ENCODE results near the gene DISC1. TPM values are rescaled to one million over a fixed set of nuclear protein-coding genes. Genes with fewer than 3 reads are reported as not detected.

The DISC1 gene
- total RNA-seq, 1 experiment from 2014 or later, result 1.8 TPM

DNA sequence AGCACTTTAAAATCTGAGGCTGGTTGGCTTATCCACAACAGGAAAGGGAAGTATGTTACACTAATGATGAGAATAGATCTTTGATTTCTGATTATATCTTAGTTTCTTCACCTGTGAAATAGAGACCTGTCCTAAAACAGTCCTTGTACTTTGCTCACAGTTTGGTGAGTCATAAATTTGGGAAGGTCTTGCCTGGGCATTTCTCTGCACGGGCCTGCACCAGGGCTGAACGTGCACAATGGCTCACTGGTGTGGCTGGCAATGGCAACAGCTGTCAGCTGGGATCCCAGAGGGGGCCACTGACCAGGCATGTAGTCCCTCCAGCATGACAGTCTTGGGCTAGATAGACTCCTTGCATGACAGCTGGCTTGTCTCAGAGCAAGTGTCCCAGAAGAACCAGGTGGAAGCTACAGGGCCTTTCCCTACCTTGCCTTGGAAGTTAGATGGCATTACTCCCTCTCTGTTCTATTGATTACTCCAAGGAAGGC lies 367.4 kb downstream of the DISC1 start:
- Histone ChIP-seq H3K9me3 (ENCODE audit: control insufficient read depth in 1 of 2, insufficient read depth in 1 of 2, low read depth in 1 of 2, low read length in 2 of 2) (no peaks in the 10 kb centered on the region), H3K79me2 (ENCODE audit: insufficient read depth, low read length) (no peaks in the 10 kb centered on the region), H2AFZ (ENCODE audit: low read depth, low read length, poor library complexity, severe bottlenecking) (no peak overlapping the region), H3K4me2 (ENCODE audit: low read length) (no peak overlapping the region), H3K36me3 (ENCODE audit: control insufficient read depth in 1 of 2, insufficient read depth in 2 of 2, low read length in 2 of 2) (no peaks in the 10 kb centered on the region), H4K20me1 (ENCODE audit: insufficient read depth) (no peaks in the 10 kb centered on the region), H3K9me2 (ENCODE audit: insufficient read depth) (no peaks in the 10 kb centered on the region), H3K4me3 (replicated peaks in 1 of 2; ENCODE audit: low read depth in 1 of 2, low read length in 2 of 2) (no peak overlapping the region), H3K9ac (ENCODE audit: low read length) (no peak overlapping the region), H3K27ac (ENCODE audit: low read depth, low read length) (no peak overlapping the region), H3K27me3 (ENCODE audit: insufficient read depth, low read length) (no peaks in the 10 kb centered on the region), H3K4me1 (ENCODE audit: control insufficient read depth in 1 of 2, insufficient read depth in 2 of 2, low read length in 2 of 2) (no peaks in the 10 kb centered on the region)
- ChIA-PET CTCF (no interaction called here), POLR2A (no interaction called here), RAD21 (ENCODE audit: low non-redundant PET in 1 of 2, low total read pairs in 2 of 2, uncharacterized antibody in 2 of 2, unreplicated experiment in 2 of 2) (no interaction called here)
- TF ChIP-seq YY1 (IDR thresholded peaks at IDR 0.05; ENCODE audit: extremely low read depth, insufficient replicate concordance, low read depth, low read length) (no peak), ATF3 (IDR thresholded peaks at IDR 0.05) (no peak), FOSL1 (IDR thresholded peaks at IDR 0.05; ENCODE audit: low read depth) (no peak), CBX3 (IDR thresholded peaks at IDR 0.05; ENCODE audit: low read depth) (no peak), POLR2AphosphoS5 (IDR thresholded peaks at IDR 0.05; ENCODE audit: low read depth, low read length) (no peak), TCF7L2 (IDR thresholded peaks at IDR 0.05; ENCODE audit: borderline replicate concordance, extremely low read depth, insufficient read depth, insufficient read length) (no peak), EGR1 (IDR thresholded peaks at IDR 0.05; ENCODE audit: low read depth) (no peak), RAD21 (IDR thresholded peaks at IDR 0.05; ENCODE audit: low read depth) (no peak), ZNF274 (IDR thresholded peaks at IDR 0.05; ENCODE audit: low read depth, low read length) (no peak), POLR2A (IDR thresholded peaks at IDR 0.05; ENCODE audit: borderline replicate concordance, extremely low read depth, insufficient read depth, insufficient read length) (no peak), CEBPB (IDR thresholded peaks at IDR 0.05; ENCODE audit: low read depth) (no peak), SP1 (IDR thresholded peaks at IDR 0.05; ENCODE audit: low read depth) (no peak), ELF1 (IDR thresholded peaks at IDR 0.05; ENCODE audit: borderline replicate concordance, low read depth) (no peak), SIN3A (IDR thresholded peaks at IDR 0.05; ENCODE audit: low read depth) (no peak)
- TF ChIP-seq, protein P1, sequence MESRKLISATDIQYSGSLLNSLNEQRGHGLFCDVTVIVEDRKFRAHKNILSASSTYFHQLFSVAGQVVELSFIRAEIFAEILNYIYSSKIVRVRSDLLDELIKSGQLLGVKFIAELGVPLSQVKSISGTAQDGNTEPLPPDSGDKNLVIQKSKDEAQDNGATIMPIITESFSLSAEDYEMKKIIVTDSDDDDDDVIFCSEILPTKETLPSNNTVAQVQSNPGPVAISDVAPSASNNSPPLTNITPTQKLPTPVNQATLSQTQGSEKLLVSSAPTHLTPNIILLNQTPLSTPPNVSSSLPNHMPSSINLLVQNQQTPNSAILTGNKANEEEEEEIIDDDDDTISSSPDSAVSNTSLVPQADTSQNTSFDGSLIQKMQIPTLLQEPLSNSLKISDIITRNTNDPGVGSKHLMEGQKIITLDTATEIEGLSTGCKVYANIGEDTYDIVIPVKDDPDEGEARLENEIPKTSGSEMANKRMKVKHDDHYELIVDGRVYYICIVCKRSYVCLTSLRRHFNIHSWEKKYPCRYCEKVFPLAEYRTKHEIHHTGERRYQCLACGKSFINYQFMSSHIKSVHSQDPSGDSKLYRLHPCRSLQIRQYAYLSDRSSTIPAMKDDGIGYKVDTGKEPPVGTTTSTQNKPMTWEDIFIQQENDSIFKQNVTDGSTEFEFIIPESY (IDR thresholded peaks at IDR 0.05; ENCODE audit: extremely low read depth, insufficient replicate concordance, low read length), result no peak
- TF ChIP-seq, protein P2, sequence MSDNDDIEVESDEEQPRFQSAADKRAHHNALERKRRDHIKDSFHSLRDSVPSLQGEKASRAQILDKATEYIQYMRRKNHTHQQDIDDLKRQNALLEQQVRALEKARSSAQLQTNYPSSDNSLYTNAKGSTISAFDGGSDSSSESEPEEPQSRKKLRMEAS (IDR thresholded peaks at IDR 0.05), result no peak
- TF ChIP-seq, protein P3, sequence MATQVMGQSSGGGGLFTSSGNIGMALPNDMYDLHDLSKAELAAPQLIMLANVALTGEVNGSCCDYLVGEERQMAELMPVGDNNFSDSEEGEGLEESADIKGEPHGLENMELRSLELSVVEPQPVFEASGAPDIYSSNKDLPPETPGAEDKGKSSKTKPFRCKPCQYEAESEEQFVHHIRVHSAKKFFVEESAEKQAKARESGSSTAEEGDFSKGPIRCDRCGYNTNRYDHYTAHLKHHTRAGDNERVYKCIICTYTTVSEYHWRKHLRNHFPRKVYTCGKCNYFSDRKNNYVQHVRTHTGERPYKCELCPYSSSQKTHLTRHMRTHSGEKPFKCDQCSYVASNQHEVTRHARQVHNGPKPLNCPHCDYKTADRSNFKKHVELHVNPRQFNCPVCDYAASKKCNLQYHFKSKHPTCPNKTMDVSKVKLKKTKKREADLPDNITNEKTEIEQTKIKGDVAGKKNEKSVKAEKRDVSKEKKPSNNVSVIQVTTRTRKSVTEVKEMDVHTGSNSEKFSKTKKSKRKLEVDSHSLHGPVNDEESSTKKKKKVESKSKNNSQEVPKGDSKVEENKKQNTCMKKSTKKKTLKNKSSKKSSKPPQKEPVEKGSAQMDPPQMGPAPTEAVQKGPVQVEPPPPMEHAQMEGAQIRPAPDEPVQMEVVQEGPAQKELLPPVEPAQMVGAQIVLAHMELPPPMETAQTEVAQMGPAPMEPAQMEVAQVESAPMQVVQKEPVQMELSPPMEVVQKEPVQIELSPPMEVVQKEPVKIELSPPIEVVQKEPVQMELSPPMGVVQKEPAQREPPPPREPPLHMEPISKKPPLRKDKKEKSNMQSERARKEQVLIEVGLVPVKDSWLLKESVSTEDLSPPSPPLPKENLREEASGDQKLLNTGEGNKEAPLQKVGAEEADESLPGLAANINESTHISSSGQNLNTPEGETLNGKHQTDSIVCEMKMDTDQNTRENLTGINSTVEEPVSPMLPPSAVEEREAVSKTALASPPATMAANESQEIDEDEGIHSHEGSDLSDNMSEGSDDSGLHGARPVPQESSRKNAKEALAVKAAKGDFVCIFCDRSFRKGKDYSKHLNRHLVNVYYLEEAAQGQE (IDR thresholded peaks at IDR 0.05; ENCODE audit: low read depth), result no peak
- intact Hi-C loops (cut with micrococcal nuclease), result no loop called here
- no TSS peak for BruUV-seq (replicated peaks)
- ATAC-seq (no peak), DNase-seq (ENCODE audit: low read depth, low spot score) (no peak)
